ENCODE data around the gene TLCD3B.
A peak's percentile ranks its signal among the peaks of the same experiment; 100 is the strongest.
"Not testable (repeated sequence)": the region's sequence is repeated elsewhere in the genome, so short reads cannot be mapped to it uniquely, and the experiment has no call there.

TLCD3B gene

DNA sequence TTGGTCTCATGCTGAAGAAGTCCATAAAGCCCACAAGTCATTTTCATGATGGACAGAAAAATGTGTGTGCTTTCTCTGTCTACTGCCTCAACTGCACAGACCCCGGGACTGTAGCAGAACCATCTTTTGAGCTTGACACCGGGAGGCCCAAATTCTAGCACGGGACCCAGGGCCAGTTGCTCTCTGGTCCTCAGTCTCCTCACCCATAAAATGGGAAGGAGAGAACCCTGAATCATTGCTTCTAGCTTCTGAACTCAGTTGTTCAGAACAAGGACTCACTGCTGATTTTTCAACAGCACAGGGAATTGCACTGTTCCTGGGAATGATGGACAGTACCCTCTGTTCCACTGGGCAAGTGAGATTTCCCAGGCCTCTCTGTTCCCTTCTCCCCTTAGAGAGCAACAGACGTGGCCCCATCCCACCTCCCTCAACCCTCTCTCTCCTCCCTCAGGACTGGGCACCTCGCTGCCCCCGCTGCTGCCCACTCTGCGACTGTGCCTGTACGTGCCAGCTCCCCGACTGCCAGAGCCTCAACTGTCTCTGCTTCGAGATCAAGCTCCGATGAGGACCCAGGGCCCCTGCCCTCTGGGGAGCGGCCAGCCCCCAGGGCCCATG lies 32.3 kb upstream of the TLCD3B start:
- peak in 6 of 51 donors; percentile 40 to 52 (median 43) for DNase-seq

DNA sequence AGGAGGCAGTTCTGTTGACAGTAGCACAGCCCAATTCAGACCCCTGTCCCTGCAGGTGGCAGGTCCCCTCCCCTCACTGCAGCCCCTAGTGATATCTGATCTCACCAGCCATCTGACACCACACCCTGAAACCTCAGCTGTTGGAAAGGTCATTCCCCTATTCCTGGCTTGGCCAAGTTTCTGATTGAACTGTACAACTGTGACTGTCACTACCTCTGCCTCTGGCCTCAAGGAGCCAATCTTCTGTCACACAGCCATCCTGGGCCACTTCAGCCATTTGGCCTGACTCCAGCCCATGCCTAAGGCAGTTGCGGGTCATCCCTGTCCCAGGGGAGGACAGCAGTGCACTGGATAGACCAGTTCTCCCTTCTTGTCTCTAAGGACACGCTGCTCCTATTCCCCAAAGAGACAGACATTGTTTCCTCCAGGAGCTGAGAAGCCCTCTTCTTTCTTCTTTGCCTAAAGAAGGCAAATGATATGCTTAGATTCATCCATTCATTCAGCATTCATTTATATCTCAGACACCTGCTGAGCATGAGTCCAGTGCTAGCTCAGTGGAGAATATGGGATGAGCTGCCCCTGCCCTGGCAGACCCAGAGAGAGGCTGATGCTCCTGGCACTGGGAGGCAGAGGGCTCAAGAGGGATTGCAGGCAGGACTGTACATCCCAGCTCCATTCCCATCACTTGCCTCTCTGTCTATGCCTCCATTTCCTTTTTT lies 29.9 kb upstream of the TLCD3B start:
- DNase-seq, result no peak

DNA sequence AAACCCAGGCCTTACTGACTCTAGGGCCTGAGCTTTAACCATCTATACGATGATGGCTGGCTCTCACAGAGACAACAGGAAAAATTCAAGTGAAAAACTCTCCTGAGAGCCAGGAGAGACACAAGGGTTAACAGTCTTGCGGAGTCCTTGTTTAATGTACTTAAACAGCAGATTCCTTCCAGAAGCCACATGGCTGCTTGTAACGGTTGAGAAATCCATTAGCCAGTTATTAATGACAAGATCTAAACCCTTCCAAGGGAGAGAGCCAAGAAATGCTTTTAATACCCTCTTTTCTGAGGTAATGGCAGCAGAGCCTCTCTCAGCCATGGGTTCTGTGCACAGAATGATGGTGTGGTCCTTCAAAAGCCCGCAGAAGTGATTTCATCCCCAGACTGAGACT lies 29.3 kb upstream of the TLCD3B start:
- no peak for DNase-seq

- peak in 4 of 51 donors; percentile 3 to 11 (median 8) for DNase-seq
Measured at GRCh38 chr16:30054959-30055553, 24.0 kb upstream of the TLCD3B start.

- no peak for DNase-seq
Measured at GRCh38 chr16:30054451-30054850, 23.4 kb upstream of the TLCD3B start.

DNA sequence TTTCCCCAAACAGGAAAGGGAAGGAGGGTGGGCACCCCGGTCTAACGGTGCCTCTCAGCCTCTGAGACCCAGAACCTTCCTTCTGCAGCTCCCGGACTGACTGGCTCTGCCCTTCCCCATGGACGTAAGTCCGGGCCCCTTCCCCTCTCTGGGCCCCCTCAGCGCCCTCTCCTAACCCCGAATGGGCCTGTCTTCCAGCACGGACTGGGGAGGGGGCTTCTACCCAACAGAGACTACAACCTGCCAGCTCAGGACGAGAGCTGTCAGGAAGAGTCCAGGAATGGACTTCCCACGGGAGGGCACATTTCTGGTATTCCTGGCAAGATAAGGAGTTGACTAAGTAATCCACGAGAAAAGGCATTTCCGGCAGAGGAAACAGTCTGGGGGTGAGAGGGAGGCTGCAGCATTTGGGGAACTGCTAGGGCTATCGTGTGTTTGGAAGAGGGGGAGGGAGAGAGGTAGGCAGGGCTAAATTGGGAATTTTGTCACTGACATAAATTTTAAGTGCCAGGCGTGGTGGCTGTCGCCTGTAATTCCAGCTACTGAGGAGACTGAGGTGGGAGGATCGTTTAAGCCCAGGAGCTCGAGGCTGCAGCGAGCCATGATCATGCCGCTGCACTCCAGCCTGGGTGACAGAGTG lies 22.4 kb upstream of the TLCD3B start:
- DNase-seq, result no peak

GRCh38 chr16:30052671-30053372 lies 21.8 kb upstream of the TLCD3B start:
- peak in 50 of 51 donors; percentile 44 to 91 (median 78) for DNase-seq

DNA sequence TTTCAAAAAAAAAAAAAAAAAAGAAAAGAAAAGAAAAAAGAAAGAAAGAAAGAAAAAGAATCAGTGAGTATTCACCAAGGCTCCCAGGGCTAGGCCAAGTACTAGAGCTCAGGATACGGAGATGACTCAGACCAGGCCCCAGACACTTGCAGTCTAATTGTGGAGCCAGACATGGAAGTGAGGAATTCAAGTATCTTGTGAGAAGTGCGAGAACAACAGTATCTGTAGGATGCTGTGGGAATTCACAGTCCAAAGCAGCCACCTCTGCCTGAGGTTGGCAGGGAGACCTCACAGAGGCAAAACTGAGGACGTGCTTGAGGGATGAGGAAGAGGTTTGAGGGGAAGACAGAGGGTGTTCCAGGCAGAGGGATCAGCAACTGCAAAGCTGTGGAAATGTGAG lies 20.4 kb upstream of the TLCD3B start:
- DNase-seq, result no peak

DNA sequence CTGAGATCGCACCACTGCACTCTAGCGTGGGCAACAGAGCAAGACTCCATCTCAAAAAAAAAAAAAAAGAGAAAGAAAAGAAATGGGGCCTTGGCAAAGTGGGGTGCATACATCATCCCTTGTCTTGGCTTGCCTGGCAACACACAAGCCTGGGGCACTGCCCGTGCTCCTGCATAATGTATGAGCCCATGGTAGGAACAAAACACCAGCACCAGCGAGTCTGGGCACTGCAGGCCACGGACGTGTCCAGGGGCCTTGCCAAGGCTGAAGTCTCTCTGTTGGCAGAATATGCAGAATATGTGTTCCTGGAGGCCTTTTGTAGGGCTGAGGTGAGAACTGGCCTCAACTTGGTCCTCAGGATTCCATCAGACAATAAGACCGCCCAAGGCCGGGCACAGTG lies 18.8 kb upstream of the TLCD3B start:
- peak in 35 of 51 donors; percentile 12 to 87 (median 56) for DNase-seq

DNA sequence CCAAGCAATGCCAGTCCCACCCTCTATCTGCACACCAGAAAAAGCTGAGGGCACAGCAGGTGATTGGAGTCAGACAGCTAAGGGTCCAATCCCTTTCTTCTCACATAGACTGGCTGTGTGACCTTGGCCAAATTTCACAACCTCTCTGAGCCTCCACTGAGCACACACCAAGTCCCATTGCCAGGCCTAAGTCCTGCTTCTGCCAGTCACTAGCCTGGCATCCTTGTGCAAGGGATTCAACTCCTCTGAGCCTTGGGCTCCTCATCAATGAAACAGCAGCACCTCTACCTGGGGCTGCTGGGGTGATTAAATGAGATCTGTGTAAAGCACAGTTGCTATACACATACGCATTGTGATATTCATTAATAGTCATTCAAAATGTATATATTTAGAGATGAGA lies 15.5 kb upstream of the TLCD3B start:
- DNase-seq, result no peak

- DNase-seq, result no peak
Measured at GRCh38 chr16:30046178-30046577, 15.1 kb upstream of the TLCD3B start.

GRCh38 chr16:30041841-30042240 lies 10.8 kb upstream of the TLCD3B start:
- no peak for DNase-seq

DNA sequence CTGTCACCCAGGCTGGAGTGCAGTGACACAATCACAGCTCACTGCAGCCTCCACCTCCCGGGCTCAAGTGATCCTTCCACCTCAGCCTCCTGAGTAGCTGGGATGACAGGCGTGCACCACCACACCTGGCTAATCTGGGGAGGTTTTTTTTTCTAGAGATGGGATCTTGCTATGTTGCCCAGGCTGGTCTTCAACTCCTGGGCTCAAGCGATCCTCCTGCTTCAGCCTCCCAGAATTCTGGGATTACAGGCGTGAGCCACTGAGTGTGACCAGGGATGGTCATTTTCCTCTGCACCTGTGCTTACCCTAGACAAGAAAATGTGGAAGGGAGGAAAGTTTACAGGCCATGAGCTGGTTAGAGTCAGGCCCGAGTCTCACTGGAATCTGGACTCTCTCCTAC lies 9.6 kb upstream of the TLCD3B start:
- not testable (repeated sequence) for DNase-seq

DNA sequence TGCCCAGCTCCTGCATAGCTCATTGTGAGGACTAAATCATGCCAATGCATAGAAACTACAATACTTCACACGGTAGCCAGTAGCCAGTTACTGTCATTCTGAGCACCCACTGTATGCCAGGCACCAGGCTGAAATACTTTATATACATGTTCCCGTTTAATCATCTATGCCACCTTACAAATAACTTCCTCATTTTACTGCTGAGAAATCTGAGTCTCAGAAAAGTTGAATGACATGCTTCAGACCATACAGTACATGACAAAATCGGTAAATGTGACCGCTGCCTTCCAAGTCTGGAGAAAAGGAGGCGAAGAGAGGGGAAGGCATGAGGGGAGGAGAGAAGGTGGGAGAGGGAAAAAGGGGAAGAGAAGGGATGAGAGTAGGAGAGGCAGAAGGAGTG lies 9.2 kb upstream of the TLCD3B start:
- DNase-seq, result no peak

- DNase-seq, result no peak
Measured at GRCh38 chr16:30033270-30033669, 2.2 kb upstream of the TLCD3B start.

DNA sequence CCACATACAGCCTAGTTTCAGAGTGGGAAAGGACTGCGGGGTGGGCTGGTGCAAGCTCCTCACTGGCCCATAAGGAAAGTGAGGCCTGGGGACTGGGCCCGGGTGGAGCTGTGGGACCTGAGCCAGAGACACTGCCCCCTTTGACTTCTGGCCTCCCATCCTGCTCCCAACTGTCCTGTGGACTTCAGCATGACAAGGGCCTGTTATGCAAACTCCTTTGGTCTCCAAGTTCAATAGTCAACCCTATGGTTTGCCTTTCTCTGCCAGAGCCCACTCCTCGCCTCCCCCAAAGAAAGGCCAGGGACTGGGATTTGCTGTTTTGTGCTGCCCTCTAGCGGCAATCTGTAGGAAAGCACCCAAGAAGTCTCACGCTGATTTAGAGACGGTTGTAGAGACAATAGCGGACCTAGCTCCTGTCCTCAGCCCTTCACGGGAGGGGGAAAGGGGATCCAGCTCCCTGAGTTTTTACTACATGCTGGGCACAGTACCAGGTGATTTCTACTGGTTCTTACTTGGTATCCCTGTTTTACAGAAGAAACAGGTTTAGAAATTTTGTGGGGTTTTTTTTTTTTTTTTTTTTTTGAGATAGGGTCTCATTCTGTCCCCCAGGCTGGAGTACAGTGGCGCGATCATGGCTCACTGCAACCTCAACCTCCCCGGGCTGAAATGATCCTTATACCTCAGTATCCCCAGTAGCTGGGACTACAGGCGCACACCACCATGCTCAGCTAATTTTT lies 1.2 kb upstream of the TLCD3B start:
- peak in 31 of 51 donors; percentile 6 to 68 (median 33) for DNase-seq

DNA sequence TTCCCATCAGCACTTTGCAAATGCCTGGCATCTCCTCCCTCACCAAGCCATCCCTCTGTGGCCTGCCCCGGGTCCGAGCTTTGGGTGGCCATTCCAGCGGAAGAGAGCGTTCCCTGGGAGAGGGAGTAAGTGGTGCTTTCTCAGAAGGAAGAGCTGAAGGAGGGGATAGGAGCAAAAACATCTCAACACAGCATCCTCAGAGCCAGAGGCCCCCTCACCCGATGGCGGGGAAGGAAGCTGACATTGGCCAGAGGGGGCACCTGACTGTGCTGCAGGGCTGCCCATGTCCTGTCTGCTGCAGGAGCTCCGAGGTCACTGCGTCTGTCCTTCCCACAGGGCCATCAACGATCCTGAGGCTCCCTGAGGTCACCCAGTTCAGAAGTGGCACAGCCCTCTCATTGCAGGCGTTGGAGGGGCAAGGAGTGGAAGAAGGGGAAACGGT lies 427 bp upstream of the TLCD3B start:
- DNase-seq, result peak in 1 of 51 donors; percentile 35

- DNase-seq, result peak in 1 of 51 donors; percentile 11
Measured at GRCh38 chr16:30030011-30030685, 923 bp downstream of the TLCD3B start.

- no peak for DNase-seq
Measured at GRCh38 chr16:30028438-30029076, 2.5 kb downstream of the TLCD3B start.

Data from hypothalamus (tissue), 51 donors.